GM21367 (cell line): Measurements from ENCODE around the gene LSS.

Source experiments
- ATAC-seq: cut with Tn5 transposase; IDR thresholded peaks from one replicate; pipeline ENCODE4 v1.9.1; 2021; ENCODE audit not compliant: unreplicated experiment

LSS gene

DNA sequence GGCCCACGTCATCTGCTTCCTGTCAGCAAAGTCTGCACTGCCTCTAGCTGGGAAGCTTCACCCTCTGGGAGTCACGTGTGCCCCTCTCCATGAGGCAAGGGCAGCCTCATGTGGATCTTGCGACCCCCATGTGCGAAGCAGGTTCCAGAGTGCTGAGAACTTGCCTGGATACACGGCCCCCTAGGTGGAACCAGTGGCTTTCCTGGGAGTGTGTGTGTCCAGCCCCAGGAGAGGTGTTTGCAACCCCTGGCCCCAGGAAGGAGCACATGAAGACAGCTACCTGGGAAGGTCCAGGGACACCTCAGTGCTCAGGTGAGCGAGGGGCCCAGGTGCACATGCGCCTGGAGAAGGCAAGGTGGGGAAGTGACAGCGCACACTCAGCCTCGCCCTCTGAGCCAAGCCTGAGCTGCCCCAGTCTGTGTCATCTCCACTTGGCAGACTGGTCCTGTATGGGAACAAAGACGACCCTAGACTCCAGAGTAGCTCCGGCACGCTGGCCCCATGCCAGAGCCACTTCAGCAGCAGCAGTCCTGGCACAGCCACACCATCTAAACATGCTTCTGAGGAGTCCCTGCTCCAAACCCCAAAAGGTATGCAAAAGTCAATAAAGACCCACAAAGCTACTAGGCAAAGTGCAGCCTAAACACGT is 8.9 kb downstream of the LSS start:
- no peak for ATAC-seq

DNA sequence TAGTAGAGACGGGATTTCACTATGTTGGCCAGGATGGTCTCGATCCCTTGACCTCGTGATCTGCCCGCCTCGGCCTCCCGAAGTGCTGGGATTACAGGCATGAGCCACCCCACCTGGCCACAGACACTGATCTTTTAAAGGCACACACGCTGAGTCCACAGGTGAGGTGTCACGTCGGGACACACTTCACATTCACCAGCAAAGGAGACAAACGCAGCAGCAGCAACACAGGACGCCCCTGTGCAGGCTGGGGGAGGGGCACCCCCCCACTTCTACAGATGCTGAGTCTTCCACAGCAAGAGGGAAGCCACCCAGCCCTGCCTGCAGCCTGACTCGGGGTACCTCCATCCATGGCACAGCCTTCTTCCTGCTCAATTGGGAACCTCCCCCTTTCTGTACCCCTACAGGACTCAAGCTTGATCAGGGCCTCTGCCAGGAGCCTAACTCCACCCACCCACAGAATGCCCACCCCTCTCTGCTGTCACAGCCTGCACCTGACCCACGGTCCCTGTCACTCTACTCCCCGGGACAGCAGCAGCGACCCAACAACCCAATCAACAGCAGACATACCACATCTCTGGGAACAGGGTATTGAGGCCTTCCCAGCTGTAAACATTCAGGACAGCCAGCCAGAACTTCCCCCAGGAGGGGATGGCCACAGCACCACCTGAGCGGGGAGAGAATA is 9.5 kb downstream of the LSS start:
- no peak for ATAC-seq

DNA sequence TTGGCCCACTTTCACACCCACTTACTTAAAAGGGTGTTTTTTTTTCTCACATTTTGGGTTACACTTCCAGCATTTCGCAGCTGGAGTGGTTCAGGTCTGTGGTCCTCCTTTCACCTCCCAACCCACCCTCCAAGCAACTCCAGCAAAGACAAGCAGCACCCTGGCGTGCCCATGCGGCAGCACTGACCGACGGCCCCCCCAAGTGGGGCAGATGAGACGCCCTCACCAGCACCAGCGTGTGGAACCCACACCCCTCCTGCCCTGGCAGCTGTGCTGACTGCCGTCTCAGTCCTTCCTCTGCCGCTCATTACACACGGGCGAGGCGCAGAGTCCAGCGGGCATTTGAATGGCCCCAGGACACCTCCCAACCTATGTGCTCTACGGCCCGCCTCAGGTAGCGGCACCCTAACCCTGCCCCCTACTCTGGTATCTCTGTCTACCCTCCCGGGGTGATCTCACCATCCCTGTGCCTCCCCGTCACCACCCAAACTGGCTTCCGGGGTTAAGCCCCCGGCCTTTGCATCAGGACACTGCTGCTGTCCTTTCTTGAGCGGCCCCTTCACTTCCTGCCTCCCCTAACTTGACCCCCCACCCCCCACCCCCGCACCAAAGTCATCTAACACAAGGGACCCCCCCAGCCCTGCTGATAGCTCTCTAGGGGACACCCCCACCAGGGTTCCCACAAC is 10.9 kb downstream of the LSS start:
- no peak for ATAC-seq

GRCh38 chr21:46216132-46216747 is 12.3 kb downstream of the LSS start:
- ATAC-seq, result no peak

DNA sequence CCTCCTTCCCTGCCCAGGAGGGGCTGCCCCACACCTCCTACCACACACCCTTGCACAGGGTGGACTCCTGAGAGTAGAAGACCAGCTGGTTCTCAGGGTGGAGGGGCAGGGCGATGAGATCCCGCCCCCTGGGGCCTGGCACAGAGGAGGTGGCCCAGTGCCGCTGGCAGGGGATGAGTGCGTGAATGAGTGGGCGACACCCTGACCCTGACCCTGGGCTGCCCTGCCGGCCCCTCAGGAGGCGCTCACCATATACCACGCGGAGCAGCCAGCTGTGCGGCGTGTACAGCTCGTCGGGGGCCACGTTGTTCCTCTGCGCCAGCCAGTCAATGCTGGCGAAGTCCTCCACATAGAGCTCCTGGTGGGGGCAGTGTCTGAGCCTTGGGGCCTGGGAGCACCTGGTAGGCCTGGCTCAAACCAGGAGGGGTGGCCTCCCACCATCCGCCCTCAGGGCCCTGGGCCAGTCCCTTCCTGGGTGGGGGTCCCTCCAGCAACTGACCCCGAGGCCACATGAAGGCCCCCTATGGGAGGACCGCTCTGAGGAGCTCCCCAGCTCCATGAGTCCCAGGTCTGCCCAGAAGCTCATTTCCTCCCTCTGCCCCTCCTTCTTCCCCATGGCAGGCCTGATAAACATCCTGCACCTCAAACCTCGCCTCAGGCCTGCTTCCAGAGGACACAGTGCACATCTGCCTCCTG is 13.0 kb downstream of the LSS start:
- ATAC-seq, result no peak

- no peak for ATAC-seq
Measured at GRCh38 chr21:46214478-46215340, 13.9 kb downstream of the LSS start.

DNA sequence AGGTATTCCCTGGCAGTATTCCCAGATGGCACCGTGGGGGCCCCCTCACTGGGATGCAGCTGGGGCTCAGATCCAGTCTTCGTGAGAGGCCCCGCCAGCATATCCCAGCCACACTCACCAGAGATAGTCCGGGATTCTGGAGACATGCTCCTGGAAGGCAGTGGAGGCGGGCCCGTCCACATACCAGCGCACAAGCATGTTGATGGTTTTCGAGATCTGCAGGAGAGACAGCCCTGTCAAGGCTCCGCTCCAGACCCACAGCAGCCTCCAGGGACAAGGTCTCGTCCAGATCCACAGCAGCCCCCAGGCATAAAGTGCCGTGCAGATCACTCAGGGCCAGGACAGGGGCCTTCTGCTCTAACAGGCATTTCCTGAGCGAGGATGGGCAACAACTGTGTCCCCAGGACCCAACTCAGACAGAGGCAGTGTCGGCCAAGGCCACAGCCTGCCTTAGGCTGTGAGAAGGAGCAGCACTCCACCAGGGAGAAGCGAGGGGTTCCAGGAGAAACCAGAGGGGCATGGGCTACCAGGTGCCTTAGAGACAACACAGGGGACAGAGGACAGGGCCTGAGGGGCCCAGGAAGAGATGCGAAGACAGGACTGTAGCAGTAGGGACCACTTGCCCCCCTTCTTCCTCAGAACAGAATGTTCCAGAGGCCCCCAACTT is 14.8 kb downstream of the LSS start:
- ATAC-seq, result no peak

- ATAC-seq, result no peak
Measured at GRCh38 chr21:46212721-46213484, 15.7 kb downstream of the LSS start.

- no peak for ATAC-seq
Measured at GRCh38 chr21:46211786-46212720, 16.5 kb downstream of the LSS start.

GRCh38 chr21:46211376-46211775 is 17.2 kb downstream of the LSS start:
- no peak for ATAC-seq

DNA sequence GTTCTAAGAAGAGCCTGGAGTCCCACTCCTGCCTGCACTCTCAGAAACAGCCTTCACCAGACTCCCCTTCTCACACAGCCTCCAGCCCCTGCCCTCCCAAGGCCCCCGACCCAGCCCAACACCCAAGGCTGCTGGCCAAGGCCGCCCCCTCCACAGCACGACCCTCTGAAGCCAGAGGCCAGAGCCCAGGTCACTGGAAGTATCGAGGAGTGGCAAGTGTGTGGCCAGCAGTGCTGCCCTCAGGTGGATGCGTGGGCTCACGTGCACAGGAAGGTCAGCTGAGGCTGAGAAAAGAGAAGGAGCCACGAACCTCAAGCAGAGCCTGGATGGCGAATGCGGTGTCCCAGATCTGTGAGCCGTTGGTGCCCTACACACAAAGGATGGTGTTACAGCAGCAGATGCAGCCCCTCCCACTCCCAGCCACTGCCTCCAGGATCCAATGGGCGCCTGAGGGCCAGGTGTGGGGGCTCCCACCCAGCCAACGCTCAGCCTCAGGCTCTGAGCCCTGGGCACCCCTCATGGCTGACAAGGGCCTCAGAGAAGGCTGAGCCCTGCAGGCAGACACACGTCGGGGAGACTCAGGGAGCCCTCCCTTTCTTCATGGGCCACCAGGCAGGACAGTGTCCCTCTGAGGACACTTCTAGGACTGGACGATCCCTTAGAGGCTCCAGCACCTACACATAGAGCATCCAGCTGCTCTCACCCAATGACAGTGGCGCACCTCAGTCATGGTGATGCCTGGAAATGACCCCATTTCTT is 18.0 kb downstream of the LSS start:
- no peak for ATAC-seq

DNA sequence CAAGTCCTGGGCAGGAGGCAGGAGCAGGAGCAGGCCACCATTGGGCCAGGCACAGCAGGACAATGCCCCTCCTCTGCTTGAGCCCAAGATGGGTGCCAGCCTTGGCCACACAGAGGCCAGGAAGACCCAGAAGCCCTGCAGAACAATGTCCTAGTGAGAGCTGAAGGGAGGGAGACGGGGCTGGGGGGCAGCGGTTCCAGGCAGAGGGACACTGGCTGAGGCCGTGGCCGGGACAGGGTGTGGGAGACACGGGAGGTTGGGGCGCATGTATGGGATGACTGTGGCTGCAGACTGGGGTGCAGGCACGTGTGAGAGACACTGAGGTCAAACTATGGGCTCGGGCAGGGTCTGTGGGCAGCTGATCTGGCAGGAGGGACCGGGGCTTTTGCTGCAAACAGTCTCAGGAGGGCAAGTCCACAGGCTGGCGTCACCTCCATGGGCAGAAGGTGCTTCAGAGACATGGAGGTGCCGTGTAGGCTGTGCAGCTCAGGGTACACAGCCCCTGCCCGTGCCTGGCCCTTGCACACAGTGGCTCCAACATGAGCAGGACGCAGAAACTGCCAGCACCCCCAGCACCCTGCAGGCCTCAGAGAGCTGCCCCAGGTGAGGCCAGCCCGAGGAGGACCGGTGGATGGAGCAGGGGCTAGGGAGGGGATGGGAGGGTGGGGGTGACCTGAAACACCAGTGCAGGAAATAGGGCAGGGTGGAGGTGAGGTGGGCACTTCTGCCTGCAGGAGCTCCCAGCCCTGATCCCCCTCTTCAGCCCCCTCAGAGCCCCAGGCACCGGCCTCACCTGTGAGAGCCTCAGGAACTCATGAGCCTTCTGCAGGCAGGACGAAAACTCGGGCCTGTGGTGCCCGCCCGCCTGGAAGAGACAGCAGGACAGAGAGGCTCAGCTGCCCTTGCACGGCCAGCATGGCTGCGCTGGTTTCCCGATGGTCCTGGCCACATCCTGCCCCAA is 19.5 kb downstream of the LSS start:
- ATAC-seq, result no peak

- no peak for ATAC-seq
Measured at GRCh38 chr21:46207920-46208591, 20.5 kb downstream of the LSS start.

DNA sequence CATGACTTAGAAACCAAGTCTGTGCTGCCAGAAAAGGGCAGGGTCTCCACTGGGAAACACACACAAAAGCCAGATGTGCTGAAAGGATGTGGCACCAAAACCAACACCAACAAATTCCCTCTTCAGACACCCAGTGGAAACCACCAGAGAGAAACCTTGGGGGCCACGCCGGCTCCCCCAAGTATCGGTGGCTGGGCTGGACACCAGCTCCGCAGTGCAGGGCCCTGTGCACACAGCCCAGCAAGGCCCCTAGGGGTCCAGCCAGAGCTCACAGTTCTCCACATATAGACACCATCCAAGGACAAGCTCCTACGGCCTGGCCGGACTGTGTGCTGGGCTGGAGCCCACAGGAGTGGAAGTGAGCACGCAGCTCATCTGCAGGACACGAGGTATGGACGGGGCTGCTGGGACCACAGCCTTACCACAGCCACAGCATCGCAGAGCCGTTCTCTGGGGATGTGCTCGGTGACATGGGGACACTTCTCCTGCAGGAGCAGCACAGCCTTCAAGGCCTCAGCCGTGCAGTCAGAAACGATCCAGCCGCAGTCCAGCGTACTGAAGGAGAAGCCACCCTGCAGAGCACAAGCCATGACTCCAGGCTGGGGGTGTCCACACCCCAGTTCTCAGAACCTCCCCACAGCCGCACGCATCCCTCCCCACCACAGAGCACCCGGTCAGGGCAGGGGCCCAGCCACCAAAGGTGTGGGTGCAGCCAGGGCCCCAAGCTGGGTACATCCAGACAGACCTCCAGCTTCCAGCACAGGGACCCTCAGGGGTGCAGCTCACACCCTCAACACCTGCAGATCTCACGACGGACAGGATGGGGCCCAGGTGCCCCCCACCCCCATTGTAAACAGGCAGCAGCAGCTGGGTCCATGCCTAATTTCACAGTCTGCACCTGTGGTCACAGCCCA is 21.3 kb downstream of the LSS start:
- no peak for ATAC-seq
